ENCODE results near the gene OR5AK2.

The OR5AK2 gene

DNA sequence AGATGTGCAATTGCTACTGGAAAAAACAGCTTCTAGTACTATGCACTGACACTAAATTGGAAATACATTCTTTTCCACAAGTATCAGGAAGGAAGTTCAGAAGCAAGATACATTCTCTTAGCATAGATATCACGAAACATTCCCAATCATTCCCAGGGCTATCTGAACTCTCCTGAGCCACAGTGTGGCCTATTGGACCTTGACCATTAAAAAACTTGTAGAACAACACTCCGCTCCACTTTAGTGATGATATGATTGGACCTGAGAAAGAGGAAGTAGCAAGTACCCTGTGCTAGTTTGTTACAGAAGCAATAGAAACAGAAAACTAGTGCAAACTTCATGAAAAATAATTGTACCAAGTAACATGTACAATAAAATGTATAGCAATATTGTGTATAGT lies 11.4 kb upstream of the OR5AK2 start:
- DNase-seq (ENCODE audit: extremely low read depth, low read depth), result no peak
- TF ChIP-seq, protein P1, sequence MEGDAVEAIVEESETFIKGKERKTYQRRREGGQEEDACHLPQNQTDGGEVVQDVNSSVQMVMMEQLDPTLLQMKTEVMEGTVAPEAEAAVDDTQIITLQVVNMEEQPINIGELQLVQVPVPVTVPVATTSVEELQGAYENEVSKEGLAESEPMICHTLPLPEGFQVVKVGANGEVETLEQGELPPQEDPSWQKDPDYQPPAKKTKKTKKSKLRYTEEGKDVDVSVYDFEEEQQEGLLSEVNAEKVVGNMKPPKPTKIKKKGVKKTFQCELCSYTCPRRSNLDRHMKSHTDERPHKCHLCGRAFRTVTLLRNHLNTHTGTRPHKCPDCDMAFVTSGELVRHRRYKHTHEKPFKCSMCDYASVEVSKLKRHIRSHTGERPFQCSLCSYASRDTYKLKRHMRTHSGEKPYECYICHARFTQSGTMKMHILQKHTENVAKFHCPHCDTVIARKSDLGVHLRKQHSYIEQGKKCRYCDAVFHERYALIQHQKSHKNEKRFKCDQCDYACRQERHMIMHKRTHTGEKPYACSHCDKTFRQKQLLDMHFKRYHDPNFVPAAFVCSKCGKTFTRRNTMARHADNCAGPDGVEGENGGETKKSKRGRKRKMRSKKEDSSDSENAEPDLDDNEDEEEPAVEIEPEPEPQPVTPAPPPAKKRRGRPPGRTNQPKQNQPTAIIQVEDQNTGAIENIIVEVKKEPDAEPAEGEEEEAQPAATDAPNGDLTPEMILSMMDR (IDR thresholded peaks at IDR 0.05; ENCODE audit: low read depth, low read length), result no peak

DNA sequence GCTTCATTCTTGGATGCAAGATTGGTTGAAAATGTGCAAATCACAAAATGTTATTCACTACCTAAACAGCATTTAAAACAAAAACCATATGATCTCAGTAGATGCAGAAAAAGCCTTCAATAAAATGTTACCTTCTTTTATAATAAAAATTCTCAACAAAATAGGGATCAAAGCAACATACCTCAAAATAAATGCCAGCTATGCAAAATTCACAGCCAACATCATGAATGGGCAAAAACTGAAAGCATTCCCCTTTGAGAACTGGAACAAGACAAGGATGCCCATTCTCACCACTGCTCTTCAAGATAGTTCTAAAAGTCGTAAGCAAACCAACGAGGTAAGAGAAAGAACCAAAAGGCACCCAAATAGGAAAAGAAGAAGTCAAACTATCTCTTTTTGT lies 2.0 kb downstream of the OR5AK2 start:
- DNase-seq (ENCODE audit: extremely low read depth, low read depth), result no peak
- TF ChIP-seq, protein P1 (IDR thresholded peaks at IDR 0.05; ENCODE audit: low read depth, low read length), result no peak

DNA sequence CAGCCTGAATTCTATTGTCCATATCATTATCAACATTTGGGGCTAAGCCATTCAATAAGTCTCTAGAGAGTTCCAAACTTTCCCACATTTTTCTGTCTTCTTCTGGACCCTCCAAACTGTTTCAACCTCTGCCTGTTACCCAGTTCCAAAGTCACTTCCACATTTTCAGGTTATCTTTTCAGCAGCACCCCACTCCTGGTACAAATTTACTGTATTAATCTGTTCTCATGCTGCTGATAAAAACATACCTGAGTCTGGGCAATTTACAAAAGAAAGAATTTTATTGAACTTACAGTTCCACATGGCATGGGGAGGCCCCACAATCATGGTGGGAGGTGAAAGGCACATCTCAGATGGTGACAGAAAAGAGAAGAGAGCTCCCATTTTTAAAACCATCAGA lies 5.8 kb downstream of the OR5AK2 start:
- TF ChIP-seq, protein P1 (IDR thresholded peaks at IDR 0.05; ENCODE audit: low read depth, low read length), result no peak
- no peak for DNase-seq (ENCODE audit: extremely low read depth, low read depth)

DNA sequence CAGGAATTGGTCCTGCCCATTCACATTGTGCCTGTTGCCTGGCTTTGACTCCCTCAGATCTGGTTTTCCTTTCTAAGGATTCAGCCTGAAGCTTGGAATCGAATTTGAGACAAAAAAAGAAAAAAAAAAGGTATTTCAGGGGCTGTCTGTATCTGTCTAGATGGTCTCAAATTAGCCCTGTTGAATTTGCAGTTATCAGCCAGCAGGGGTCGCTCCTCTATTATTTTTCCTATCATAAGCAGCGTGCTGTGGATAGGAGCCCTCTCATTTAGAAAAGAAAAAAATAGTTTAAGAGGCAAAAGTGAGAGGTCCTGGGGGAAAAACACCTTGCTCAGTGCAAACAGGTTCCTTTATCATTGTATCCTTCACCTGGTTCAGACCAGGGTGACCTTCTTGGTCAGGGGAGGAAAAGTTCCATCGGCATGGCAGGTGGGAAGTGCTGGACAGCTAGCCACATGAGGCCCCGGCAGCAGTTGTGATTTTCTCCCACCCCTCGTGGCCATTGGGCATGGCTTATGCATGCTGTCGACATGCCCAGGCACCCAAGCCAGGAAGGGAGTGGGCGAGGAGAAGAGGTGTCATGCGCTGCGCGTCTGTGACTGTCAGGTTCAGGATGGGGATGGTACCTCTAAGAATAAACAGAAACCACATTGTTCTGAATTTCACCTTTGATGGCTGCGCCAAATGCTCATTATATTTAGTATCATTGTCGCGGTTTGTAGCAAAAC lies 13.1 kb downstream of the OR5AK2 start:
- DNase-seq (ENCODE audit: extremely low read depth, low read depth), result no peak
- TF ChIP-seq, protein P1 (IDR thresholded peaks at IDR 0.05; ENCODE audit: low read depth, low read length), result peak; percentile 42

DNA sequence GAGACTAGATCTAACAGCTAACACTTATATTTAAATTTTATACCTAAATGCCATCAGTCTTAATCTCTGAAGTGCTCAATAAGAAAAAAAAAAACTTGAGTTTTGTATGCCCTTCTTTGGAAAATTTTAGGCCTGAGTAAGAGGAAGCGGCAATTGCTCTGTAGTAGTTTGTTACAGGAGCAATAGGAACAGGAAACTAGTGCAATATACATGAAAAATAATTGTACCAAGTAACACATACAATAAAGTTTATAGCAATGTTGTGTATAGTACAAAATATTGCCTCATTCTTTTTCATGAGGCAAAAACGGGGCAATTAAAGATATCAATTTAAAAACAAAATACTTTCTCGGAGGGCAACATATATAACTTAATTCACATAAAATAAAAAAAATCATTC lies 19.7 kb downstream of the OR5AK2 start:
- TF ChIP-seq, protein P1 (IDR thresholded peaks at IDR 0.05; ENCODE audit: low read depth, low read length), result no peak
- no peak for DNase-seq (ENCODE audit: extremely low read depth, low read depth)

DNA sequence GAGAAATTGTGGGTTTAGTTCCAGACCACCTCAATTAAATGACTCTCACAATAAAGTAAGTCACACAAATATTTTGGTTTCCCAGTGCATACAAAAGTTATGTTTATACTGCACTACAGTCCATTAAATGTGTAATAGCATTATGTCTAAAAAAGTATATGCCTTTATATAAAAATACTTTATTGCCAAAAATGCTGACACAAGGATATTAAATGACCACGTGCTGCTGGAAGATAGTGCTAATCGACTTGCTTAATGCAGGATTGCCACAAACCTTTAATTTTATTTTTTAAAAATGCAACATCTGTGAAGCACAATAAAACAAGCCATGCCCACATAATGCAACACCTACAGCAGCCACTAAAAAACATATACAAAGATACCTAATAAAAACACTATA lies 27.0 kb downstream of the OR5AK2 start:
- DNase-seq (ENCODE audit: extremely low read depth, low read depth), result no peak
- TF ChIP-seq, protein P1 (IDR thresholded peaks at IDR 0.05; ENCODE audit: low read depth, low read length), result no peak

DNA sequence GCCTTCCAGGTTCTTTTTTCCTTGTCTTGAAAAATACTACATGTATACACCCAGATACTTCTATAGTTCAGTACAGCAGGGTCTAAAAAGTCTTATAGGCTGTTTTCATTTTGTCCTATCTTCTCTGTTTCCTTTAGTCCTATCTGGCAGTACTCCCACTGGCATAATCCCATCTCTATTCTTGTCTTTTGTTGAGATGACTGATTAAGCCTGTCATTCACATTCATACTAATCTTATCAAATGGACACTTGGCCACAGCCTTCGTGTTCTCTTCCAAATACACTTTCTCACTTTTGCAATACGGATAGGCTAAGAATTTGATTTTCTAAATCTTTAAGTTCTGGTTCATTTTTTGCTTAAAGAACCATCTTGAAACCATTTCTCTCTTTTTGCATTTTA lies 42.8 kb downstream of the OR5AK2 start:
- TF ChIP-seq, protein P1 (IDR thresholded peaks at IDR 0.05; ENCODE audit: low read depth, low read length), result no peak
- no peak for DNase-seq (ENCODE audit: extremely low read depth, low read depth)
